Peyer's patch (tissue), 4 donors: Measurements from ENCODE around the gene HOXB8. TPM values are rescaled to one million over a fixed set of nuclear protein-coding genes. Genes with fewer than 3 reads are reported as not detected.

Experiments used
- DNase-seq, 3 donors: peaks; one replicate each; pipeline ENCODE4 v3.0.0-alpha.2; 2017 to 2019
- H3K27ac ChIP-seq, 4 donors: fragments of 200-600 bp; sonication (generic); one replicate each; pipeline ENCODE4 v1.5.1; 2016 to 2019
- H3K27me3 ChIP-seq, 2 donors: fragments of 200-600 bp; sonication (generic); one replicate each; pipeline ENCODE4 v1.5.1; 2019
- H3K36me3 ChIP-seq, 3 donors: fragments of 200-600 bp; sonication (generic); one replicate each; pipeline ENCODE4 v1.5.1; 2016 to 2019
- H3K4me1 ChIP-seq, 4 donors: fragments of 200-600 bp; sonication (generic); one replicate each; pipeline ENCODE4 v1.5.1; 2016 to 2019
- H3K4me3 ChIP-seq, 4 donors: fragments of 200-600 bp; sonication (generic); 1 replicate in 3 of 4; 2 replicates in 1 of 4; pipeline ENCODE4 v1.5.1; 2016 to 2019; ENCODE audit warnings: mild to moderate bottlenecking in 1 of 4
- H3K9me3 ChIP-seq, 4 donors: fragments of 200-600 bp; sonication (generic); one replicate each; pipeline ENCODE4 v1.5.1; 2016 to 2019; ENCODE audit warnings: mild to moderate bottlenecking in 1 of 4
- CTCF ChIP-seq, 6 experiments: fragments of 450-650 bp in 4 of 6; fragments of 200-600 bp in 2 of 6; sonication (generic) in 1 of 6; IDR thresholded peaks; one replicate each; pipeline ENCODE4 v1.5.1; 2017 to 2019; ENCODE audit warnings: antibody characterized with exemption in 6 of 6, mild to moderate bottlenecking in 3 of 6, moderate library complexity in 1 of 6
- POLR2A ChIP-seq, 2 donors: fragments of 450-650 bp; IDR thresholded peaks; one replicate each; pipeline ENCODE4 v1.5.1; 2017; ENCODE audit warnings: antibody characterized with exemption in 2 of 2, mild to moderate bottlenecking in 2 of 2, moderate library complexity in 2 of 2
- total RNA-seq, 4 donors: library from RNA; depleted of rRNA; stranded (reverse); fragments of >200 nt; gene quantifications; one replicate each; pipeline ENCODE4 v1.1.0, GENCODE V29; 2016

The HOXB8 gene
- total RNA-seq, 4 donors from 2014 or later, result 1.8 to 21.2 (median 14.9) TPM

DNA sequence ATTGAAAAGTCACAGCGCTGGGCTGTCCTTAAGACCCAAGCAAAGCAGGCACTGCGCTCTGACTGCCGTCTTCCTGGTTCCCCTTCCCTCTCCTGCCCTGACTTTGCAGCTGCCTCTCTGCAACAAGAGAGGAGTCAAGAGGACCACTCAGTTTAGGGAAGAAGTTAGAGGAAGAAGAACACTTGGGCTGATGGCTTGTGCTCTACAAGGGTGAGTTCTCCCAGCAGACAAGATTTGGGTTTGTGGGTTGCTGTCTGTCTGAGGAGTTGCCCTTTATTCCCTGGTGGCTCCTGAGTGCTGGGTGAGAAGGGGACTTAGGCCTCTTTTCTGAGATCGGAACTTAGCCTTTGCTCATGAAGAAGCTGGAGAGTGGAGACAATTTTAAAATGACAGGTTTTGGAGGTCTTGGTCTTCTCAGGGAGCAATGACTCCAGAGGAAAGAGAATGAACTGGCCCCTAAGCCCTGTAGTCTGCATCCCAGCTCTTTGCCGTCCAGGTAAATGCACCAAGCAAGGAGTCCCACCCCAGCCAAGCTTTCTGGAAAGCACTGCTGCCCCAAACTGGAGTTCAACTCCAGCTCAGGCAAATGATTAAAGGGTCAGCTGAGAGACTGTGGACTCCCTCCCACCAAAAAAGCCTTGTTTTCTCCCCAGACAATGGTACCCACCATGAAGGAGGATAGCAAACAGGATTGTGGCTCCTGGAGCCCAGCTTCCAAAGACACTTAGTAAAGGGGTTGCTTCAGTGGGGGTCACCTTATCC, 13.7 kb upstream of the HOXB8 start:
- H3K4me3 ChIP-seq, result peak overlapping the region in 1 of 4 donors; percentile 8
- H3K27me3 ChIP-seq, result peaks cover 0 to 33% of the 10 kb centered on the region in 2 donors
- no peaks in the 10 kb centered on the region for H3K36me3 ChIP-seq
- DNase-seq, result no peak
- H3K9me3 ChIP-seq, result no peaks in the 10 kb centered on the region
- peaks cover 9 to 65% (median 11%) of the 10 kb centered on the region in 4 donors for H3K4me1 ChIP-seq
- TF ChIP-seq CTCF (IDR thresholded peaks at IDR 0.05) (no peak), POLR2A (IDR thresholded peaks at IDR 0.05) (no peak)
- peak overlapping the region in 3 of 4 donors; percentile 58 to 82 (median 63) for H3K27ac ChIP-seq

DNA sequence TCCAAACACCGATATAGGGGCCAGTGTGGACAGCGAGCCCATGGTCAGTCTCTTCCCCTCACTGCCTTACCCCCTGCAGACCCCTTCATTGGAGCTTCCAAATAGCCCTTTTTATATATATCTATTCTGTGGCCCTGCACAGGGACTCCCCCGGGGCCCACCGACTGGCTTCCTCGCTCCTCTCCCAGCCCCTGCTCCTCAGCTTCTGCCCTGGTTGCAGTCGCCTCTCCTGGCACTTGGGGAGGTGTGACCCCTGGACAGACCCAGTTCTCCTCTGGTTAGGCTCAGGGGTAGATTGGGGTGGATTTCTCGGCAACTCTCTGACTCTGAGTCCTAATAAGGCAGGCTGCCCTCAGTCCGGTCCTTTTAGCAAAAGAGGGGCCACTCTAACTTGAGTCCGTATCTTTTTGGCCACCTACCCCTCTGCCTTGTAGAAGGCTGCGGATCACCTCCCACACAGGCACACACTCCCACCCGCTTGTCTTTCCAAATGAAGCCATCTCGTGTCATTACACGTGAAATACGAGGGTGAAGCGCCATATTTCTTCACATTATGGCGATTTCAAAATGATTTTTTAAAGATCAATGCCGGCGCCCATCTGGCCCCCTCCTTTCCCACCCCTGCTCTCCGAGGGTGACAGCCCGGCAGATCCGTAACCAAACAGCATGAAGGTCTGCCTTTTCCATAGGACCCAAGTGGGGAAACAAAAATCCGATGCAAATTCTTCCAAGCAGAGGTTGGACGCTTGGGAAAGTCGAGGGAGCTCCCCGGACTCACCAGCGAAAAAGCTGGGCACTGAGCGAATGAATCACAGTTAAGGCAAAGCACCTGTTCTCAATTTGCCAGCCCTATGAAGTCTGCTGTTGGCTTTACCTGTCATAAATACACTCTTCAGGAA, 12.8 kb upstream of the HOXB8 start:
- Histone ChIP-seq H3K4me1 (peaks cover 9 to 55% (median 11%) of the 10 kb centered on the region in 4 donors), H3K4me3 (peak overlapping the region in 1 of 4 donors; percentile 8), H3K36me3 (no peaks in the 10 kb centered on the region), H3K27me3 (peaks cover 0 to 33% of the 10 kb centered on the region in 2 donors), H3K27ac (peak overlapping the region in 3 of 4 donors; percentile 58 to 82 (median 63)), H3K9me3 (no peaks in the 10 kb centered on the region)
- TF ChIP-seq CTCF (IDR thresholded peaks at IDR 0.05) (no peak), POLR2A (IDR thresholded peaks at IDR 0.05) (no peak)
- DNase-seq, result peak in 1 of 3 donors; percentile 51

DNA sequence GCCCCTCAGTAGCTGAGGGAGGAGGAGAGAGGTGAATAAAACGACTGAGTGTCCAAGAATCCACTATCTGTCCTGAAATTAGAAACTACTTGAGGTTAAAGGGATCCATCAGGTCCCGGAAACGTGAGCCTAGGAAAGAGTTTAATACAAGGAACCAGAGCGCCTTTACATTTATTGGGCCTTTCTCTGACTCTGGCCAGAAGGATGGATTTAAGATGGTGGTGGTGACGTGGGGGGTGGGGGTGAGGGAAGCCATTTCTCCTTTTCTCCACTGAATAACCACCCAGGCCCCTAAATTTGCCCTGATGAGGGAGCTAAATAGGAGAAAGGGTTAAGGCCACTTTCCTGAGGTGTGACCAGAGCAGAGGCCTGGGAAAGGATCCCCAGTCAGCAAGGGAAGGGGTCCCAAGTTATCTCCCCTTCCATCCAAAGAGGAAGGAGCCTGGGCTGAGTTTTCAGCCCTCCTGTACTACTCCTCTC, 12.1 kb upstream of the HOXB8 start:
- Histone ChIP-seq H3K9me3 (no peaks in the 10 kb centered on the region), H3K27me3 (peaks cover 0 to 33% of the 10 kb centered on the region in 2 donors), H3K36me3 (no peaks in the 10 kb centered on the region), H3K4me3 (peak overlapping the region in 3 of 4 donors; percentile 30 to 55 (median 55)), H3K4me1 (peaks cover 9 to 48% (median 11%) of the 10 kb centered on the region in 4 donors), H3K27ac (peak overlapping the region in 3 of 4 donors; percentile 63 to 82 (median 73))
- no peak for DNase-seq
- no peak for TF ChIP-seq POLR2A (IDR thresholded peaks at IDR 0.05)
- TF ChIP-seq CTCF (IDR thresholded peaks at IDR 0.05), result no peak

- TF ChIP-seq POLR2A (IDR thresholded peaks at IDR 0.05) (no peak), CTCF (IDR thresholded peaks at IDR 0.05) (no peak)
- Histone ChIP-seq H3K36me3 (no peaks in the 10 kb centered on the region), H3K27ac (peak within 1 kb of the TSS; percentile 25 to 82 (median 68)), H3K27me3 (peaks cover 0 to 33% of the 10 kb centered on the region in 2 donors), H3K4me3 (peak within 1 kb of the TSS; percentile 30 to 55 (median 52)), H3K4me1 (peaks cover 8 to 46% (median 11%) of the 10 kb centered on the region in 4 donors), H3K9me3 (no peaks in the 10 kb centered on the region)
- DNase-seq, result peak in 2 of 3 donors; percentile 80 to 81
These were observed 11.4 kb upstream of the HOXB8 start, which contains the start of gene HOXB9 for GRCh38 chr17:48626245-48627117. Gene HOXB9, minus strand, starts transcription at chr17:48626358. Its CDS starts 89 bp downstream, at chr17:48626269.
